ENCODE results near the gene PRC1.

DNA sequence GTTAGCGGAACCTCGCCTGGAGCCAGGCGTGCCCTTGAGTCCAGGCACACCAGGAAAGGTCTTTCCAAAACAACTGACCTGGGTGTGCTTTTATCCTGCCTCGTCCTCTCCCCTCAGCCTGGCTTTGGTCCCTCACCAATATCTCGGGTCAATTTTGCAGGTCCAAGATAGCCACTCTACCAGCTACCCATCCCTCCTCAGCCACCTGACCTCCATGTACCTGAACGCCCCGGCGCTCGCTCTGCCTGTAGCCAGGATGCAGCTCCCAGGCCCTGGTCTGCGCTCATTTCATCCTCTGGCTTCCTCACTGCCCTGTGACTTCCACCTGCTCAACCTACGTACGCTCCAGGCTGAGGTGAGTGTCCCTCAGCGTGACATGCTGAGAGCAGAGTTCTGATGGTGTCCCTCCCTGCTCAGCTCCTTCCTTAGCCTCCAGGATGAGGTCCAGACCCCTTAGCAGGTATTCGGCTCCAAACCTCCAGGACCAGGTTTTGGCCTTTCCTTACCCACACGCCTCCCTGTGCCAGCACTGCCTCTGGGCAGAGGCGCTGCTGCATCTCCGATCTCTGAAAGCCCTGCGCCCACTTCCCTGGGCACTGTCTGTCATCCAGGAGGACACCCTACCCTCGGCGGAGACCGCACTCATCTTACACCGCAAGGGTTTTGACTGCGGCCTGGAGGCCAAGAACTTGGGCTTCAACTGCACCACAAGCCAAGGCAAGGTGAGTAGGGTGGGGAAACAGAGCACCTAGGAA lies 76.1 kb downstream of the PRC1 start:
- TF ChIP-seq, protein P1, sequence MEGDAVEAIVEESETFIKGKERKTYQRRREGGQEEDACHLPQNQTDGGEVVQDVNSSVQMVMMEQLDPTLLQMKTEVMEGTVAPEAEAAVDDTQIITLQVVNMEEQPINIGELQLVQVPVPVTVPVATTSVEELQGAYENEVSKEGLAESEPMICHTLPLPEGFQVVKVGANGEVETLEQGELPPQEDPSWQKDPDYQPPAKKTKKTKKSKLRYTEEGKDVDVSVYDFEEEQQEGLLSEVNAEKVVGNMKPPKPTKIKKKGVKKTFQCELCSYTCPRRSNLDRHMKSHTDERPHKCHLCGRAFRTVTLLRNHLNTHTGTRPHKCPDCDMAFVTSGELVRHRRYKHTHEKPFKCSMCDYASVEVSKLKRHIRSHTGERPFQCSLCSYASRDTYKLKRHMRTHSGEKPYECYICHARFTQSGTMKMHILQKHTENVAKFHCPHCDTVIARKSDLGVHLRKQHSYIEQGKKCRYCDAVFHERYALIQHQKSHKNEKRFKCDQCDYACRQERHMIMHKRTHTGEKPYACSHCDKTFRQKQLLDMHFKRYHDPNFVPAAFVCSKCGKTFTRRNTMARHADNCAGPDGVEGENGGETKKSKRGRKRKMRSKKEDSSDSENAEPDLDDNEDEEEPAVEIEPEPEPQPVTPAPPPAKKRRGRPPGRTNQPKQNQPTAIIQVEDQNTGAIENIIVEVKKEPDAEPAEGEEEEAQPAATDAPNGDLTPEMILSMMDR (IDR thresholded peaks at IDR 0.05) = no peak
- TF ChIP-seq EZH2 (IDR thresholded peaks at IDR 0.05) = no peak

All from neural progenitor cell (in vitro differentiated cells).